GM23338 (cell line): ENCODE data around the gene OSBPL1A. TPM values are rescaled to one million over a fixed set of nuclear protein-coding genes. Genes with fewer than 3 reads are reported as not detected.

ENCODE experiments used
- ATAC-seq: fragments of 200-7000 bp; cut with Tn5 transposase; 3 replicates; pipeline ENCODE4 v1.9.1; 2020
- DNase-seq: peaks from one replicate; pipeline ENCODE4 v3.0.0-alpha.2; 2015; ENCODE audit warnings: low spot score
- H2AFZ ChIP-seq: fragments of 200-600 bp; sonication (generic); 2 replicates; pipeline ENCODE4 v1.8.0; 2016; ENCODE audit warnings: antibody characterized with exemption, mild to moderate bottlenecking, moderate library complexity
- H3F3A ChIP-seq: fragments of 200-600 bp; sonication (generic); replicated peaks from 2 replicates; pipeline ENCODE4 v1.8.0; 2017; ENCODE audit warnings: antibody characterized with exemption, mixed run types, low read depth
- H3K27ac ChIP-seq: fragments of 200-600 bp; sonication (generic); 2 replicates; pipeline ENCODE4 v1.6.1; 2016; ENCODE audit warnings: low read depth
- H3K27me3 ChIP-seq: fragments of 200-600 bp; sonication (generic); 2 replicates; pipeline ENCODE4 v1.8.0; 2016; ENCODE audit warnings: mild to moderate bottlenecking, mixed run types, moderate library complexity; ENCODE audit not compliant: insufficient read depth
- H3K36me3 ChIP-seq: fragments of 200-600 bp; sonication (generic); 2 replicates; pipeline ENCODE4 v1.8.0; 2016; ENCODE audit warnings: mild to moderate bottlenecking; ENCODE audit not compliant: insufficient read depth
- H3K4me1 ChIP-seq: fragments of 200-600 bp; sonication (generic); 2 replicates; pipeline ENCODE4 v1.8.0; 2016; ENCODE audit warnings: mild to moderate bottlenecking, moderate library complexity; ENCODE audit not compliant: insufficient read depth
- H3K4me2 ChIP-seq: fragments of 200-600 bp; sonication (generic); 2 replicates; pipeline ENCODE4 v1.7.1; 2017; ENCODE audit warnings: mixed run types
- H3K4me3 ChIP-seq: fragments of 200-600 bp; sonication (generic); 2 replicates; pipeline ENCODE4 v1.6.1; 2016; ENCODE audit warnings: mixed run types
- H3K79me2 ChIP-seq: fragments of 200-600 bp; sonication (generic); replicated peaks from 2 replicates; pipeline ENCODE4 v1.8.0; 2017; ENCODE audit warnings: mild to moderate bottlenecking; ENCODE audit not compliant: insufficient read depth
- H3K9me2 ChIP-seq: fragments of 200-600 bp; sonication (generic); 2 replicates; pipeline ENCODE4 v1.8.0; 2017; ENCODE audit not compliant: insufficient read depth
- H4K20me1 ChIP-seq: fragments of 200-600 bp; sonication (generic); replicated peaks from 2 replicates; pipeline ENCODE4 v1.8.0; 2017; ENCODE audit warnings: mild to moderate bottlenecking; ENCODE audit not compliant: insufficient read depth
- H3K27ac Mint-ChIP-seq: 2 replicates; pipeline ENCODE4 v1.8.0; 2020; ENCODE audit warnings: inconsistent platforms, mild to moderate bottlenecking, moderate library complexity, mixed read lengths
- H3K27me3 Mint-ChIP-seq: 3 replicates; pipeline ENCODE4 v1.8.0; 2022; ENCODE audit warnings: low read depth, mild to moderate bottlenecking, moderate library complexity, mixed read lengths, inconsistent platforms; ENCODE audit not compliant: insufficient read depth, poor library complexity
- H3K36me3 Mint-ChIP-seq: 3 replicates; pipeline ENCODE4 v1.8.0; 2021; ENCODE audit warnings: low read depth, mild to moderate bottlenecking, inconsistent platforms, moderate library complexity, mixed read lengths
- H3K4me1 Mint-ChIP-seq: 3 replicates; pipeline ENCODE4 v1.8.0; 2020; ENCODE audit warnings: mild to moderate bottlenecking, inconsistent platforms, mixed read lengths
- H3K4me3 Mint-ChIP-seq: 3 replicates; pipeline ENCODE4 v1.8.0; 2021; ENCODE audit warnings: moderate library complexity, mild to moderate bottlenecking, inconsistent platforms, mixed read lengths
- H3K9me3 Mint-ChIP-seq: 3 replicates; pipeline ENCODE4 v1.8.0; 2020; ENCODE audit warnings: moderate library complexity, mild to moderate bottlenecking, inconsistent platforms, mixed read lengths
- CREB1 ChIP-seq: fragments of 250-450 bp; sonication (Bioruptor Pico); IDR thresholded peaks from 2 replicates; pipeline ENCODE4 v1.5.0; 2020; ENCODE audit warnings: low read depth, mild to moderate bottlenecking, moderate library complexity
- ETS1 ChIP-seq: IDR thresholded peaks from 2 replicates; pipeline ENCODE4 v1.6.1; 2016; ENCODE audit warnings: antibody characterized with exemption
- EZH2phosphoT487 ChIP-seq: fragments of 200-600 bp; sonication (generic); IDR thresholded peaks from one replicate; pipeline ENCODE4 v1.8.1; 2018; ENCODE audit warnings: antibody characterized with exemption; ENCODE audit not compliant: unreplicated experiment
- NANOG ChIP-seq: IDR thresholded peaks from 2 replicates; pipeline ENCODE4 v1.6.1; 2016; ENCODE audit warnings: antibody characterized with exemption, borderline replicate concordance
- POLR2AphosphoS5 ChIP-seq: IDR thresholded peaks from 2 replicates; pipeline ENCODE4 v1.6.1; 2016; ENCODE audit warnings: antibody characterized with exemption, low read depth
- REST ChIP-seq: IDR thresholded peaks from one replicate; pipeline ENCODE4 v1.6.1; 2018; ENCODE audit warnings: antibody characterized with exemption; ENCODE audit not compliant: unreplicated experiment
- STAT1 ChIP-seq: IDR thresholded peaks from one replicate; pipeline ENCODE4 v1.6.1; 2016; ENCODE audit warnings: antibody characterized with exemption; ENCODE audit not compliant: unreplicated experiment
- ZNF114 ChIP-seq: fragments of 250-450 bp; sonication (Bioruptor Pico); IDR thresholded peaks from 2 replicates; pipeline ENCODE4 v1.5.0; 2020; ENCODE audit warnings: mild to moderate bottlenecking, moderate library complexity
- ZNF331 ChIP-seq: fragments of 250-450 bp; sonication (Bioruptor Pico); IDR thresholded peaks from 2 replicates; pipeline ENCODE4 v1.5.0; 2020; ENCODE audit warnings: low read depth, mild to moderate bottlenecking, moderate library complexity
- ZNF462 ChIP-seq: fragments of 250-450 bp; sonication (Bioruptor Pico); IDR thresholded peaks from 2 replicates; pipeline ENCODE4 v1.5.0; 2020; ENCODE audit warnings: mild to moderate bottlenecking, moderate library complexity
- polyA plus RNA-seq: library from polyadenylated mRNA; unstranded; fragments of >200 nt; fragmentation: Nextera tagmentation; extraction: Ambion mirVana; gene quantifications from 2 replicates; pipeline ENCODE4 v1.2.1, GENCODE V29; 2016
- total RNA-seq: library from RNA; depleted of rRNA; stranded (reverse); fragments of >200 nt; shearing (Covaris generic); gene quantifications from 2 replicates; pipeline ENCODE4 v1.2.3, GENCODE V29; 2014

Gene OSBPL1A
- total and polyA plus RNA-seq, 2 experiments from 2014 or later, result 55.6 to 71.4 TPM

GRCh38 chr18:24198461-24198860 lies 199.2 kb downstream of the OSBPL1A start (continued):
- TF ChIP-seq CREB1 (no peak), ETS1 (no peak), NANOG (no peak), REST (no peak), EZH2phosphoT487 (no peak), STAT1 (no peak), POLR2AphosphoS5 (no peak)

GRCh38 chr18:24197412-24197811 lies 200.2 kb downstream of the OSBPL1A start:
- Mint-ChIP-seq H3K36me3 (no peaks in the 10 kb centered on the region; the same call in 2 of the 3 replicates), H3K4me1 (peaks cover 12% of the 10 kb centered on the region), H3K4me3 (no peak overlapping the region), H3K27ac (no peak overlapping the region), H3K27me3 (peaks cover 5% of the 10 kb centered on the region), H3K9me3 (no peaks in the 10 kb centered on the region)
- ATAC-seq (no peak), DNase-seq (no peak)
- no peaks in the 10 kb centered on the region for H3K79me2 ChIP-seq
- H3K4me2 ChIP-seq, result no peak overlapping the region
- no peaks in the 10 kb centered on the region for H3K36me3 ChIP-seq
- H3K4me3 ChIP-seq, result no peak overlapping the region
- no peaks in the 10 kb centered on the region for H3F3A ChIP-seq
- H3K4me1 ChIP-seq, result no peaks in the 10 kb centered on the region
- H3K27ac ChIP-seq, result no peak overlapping the region
- H3K27me3 ChIP-seq, result no peaks in the 10 kb centered on the region
- no peaks in the 10 kb centered on the region for H3K9me2 ChIP-seq
- peaks cover 4% of the 10 kb centered on the region for H4K20me1 ChIP-seq
- H2AFZ ChIP-seq, result no peak overlapping the region
- TF ChIP-seq ZNF114 (no peak), ETS1 (no peak), ZNF462 (no peak), CREB1 (no peak), STAT1 (no peak), ZNF331 (CRISPR knock-in tag) (no peak), REST (no peak)
